C1 segment of cervical spinal cord (tissue), 14 donors: Measurements from ENCODE around the gene WWOX.

Experiments used
- DNase-seq, 14 donors: peaks; one replicate each; lab custom pipeline; 2025; lab: John Stamatoyannopoulos, UW

WWOX gene

DNA sequence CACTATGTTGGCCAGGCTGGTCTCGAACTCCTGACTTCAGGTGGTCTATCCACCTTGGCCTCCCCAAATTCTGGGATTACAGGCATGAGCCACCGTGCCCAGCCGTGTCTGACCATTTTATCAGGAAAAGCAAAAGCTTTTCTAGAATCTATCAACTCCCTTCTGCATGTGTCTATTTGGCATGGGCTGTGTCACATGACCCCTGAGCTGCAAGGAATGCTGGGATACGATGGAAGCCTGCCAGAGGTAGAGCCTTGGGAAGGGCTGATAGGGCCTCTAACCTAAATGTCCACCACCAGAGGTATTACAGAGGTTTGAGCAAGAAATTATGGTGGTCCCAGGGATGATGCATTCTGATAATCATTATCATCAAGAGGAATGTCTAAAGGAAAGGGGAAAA is 616.2 kb downstream of the WWOX start:
- no peak for DNase-seq

DNA sequence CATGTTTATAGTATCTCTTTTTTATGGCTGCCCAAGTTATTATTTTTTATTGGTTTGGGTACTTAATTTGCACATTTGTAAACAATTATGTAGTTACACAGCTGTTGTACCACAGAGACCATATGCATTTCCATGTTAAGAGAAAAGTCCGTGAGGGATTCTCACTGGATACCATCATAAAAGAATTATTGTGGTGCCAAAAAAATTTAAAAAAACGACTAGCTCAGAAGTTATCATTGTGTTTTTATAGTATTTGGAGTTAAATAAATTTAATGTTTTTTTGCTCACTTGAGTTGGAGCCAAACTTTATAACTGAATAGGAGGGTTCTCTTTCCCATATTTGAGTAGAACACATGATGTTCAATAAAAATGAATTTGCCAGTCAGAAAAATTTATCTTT is 618.7 kb downstream of the WWOX start:
- no peak for DNase-seq

DNA sequence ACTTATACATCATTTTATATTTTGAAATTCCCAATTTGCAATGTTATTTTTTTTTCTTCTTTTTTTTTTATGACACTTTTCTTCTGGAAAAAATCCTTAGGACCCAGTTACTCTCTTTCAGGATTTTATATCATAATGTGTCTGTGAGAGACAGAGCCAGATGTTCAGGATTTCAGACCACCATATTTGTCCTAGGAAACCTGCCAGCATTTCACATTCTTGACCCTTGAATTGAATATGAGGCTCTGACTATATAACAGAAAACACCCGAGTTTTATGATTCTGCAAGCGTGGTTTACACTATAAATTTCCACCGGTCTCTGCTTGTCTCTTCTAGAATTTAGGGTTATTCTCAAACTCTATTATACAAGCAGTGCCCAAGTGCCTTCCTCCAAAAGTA is 621.0 kb downstream of the WWOX start:
- DNase-seq: no peak

DNA sequence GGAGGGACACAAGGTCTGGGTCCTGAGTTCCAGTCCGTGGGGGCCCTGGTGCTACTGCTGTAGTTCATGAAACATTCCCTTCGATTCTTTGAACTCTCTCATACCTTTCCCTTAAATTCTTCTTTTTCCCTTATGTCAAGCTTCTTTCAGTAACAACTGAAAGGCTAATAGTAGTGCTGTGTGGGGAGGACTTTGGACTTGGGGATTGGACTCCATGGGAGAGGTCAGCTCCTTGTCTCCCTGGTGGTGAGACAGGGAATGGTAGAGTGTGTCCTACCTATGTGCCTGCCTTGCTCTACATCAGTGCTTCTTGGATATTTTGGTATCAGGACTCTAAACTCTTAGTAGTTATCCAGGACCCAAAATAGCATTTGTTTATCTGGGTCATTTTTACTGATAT is 628.1 kb downstream of the WWOX start:
- DNase-seq: no peak

DNA sequence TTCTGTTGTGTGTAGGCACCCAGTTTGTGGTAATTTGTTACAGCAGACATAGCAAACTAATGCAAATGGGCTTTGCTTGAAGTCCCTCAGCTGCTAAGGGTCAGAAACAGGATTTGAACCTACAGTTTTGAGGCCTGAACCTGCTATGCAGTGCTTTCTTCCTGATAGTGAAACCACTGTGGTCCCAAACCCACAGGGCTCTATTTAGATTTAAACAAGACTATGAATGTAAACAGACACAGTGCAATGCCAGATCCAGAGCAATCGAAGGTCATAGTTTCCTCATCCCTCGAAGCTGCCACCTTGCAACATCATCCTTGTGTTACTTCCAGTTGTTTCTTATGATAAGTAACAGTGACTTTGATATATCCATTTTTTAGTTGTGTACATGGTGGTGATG is 630.2 kb downstream of the WWOX start:
- no peak for DNase-seq

DNA sequence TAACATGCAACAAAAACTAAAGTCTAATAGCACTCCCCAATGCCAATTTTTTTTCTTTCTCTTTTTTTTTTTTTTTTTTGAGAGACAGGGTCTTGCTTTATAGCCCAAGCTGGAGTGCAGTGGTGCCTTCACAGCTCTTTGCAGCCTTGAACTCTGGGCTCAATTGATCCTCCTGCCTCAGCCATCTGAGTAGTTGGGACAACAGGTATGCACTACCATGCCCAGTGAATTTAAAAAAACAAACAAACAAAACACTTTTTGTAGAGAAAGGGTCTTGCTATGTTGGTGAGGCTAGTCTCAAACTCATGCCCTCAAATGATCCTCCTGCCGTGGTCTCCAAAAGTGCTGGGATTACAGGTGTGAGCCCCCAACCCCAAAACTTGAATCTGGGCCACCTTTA is 632.3 kb downstream of the WWOX start:
- DNase-seq: no peak

DNA sequence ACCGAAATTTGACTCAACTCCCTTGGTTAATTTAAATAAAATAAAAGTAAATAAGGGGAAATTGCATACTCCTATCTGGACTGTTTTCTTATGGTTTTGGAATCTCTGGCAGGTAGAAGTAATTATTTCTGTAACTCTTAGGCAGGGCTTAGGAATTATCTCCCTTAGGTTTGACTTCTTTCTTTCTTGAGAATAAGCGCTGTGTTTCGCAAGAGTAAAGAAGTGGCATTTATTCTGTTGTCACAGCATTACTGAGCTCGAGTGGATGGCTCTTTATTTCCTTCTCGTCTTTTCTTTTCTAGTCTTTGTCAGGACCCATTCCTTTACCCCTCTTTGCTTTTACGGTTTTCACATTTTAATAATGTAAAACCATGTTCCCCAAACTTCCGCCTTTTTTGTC is 633.2 kb downstream of the WWOX start:
- no peak for DNase-seq

DNA sequence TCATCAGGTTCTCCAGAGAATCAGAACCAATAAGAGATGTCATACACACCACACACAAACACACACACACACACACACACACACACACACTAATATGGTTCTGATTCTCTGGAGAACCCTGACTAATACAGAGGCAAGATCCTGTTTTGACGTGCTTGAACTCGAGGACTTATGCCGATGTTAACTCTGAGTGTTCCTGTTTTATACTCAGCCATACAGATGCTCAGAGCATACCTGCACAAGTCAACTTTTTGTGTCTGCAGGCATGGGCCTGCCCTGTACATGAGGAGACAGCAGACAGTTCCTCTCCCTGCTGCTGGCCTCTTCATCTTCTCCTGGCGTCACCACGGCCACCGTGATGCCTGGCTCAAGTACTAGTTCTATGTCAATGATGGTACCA is 635.9 kb downstream of the WWOX start:
- no peak for DNase-seq

DNA sequence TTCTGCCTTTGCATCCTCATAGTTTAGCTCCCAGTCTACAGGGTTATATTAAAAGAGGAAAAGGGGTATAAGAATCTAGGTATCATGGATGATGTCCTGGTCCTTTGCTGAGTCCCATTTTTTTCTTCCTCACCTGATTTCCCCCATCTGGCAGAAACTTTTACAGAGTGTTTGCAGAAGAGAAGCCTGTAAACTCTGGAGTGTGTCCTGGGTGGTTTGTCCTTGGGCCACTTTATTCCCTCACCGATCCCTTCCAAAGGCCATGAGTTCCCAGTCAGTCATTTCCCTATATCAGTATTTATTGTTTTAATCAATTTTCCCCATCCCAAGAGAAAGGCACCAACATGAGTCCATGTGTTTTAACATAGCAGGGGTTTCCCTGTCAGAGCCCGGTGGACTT is 638.2 kb downstream of the WWOX start:
- no peak for DNase-seq

DNA sequence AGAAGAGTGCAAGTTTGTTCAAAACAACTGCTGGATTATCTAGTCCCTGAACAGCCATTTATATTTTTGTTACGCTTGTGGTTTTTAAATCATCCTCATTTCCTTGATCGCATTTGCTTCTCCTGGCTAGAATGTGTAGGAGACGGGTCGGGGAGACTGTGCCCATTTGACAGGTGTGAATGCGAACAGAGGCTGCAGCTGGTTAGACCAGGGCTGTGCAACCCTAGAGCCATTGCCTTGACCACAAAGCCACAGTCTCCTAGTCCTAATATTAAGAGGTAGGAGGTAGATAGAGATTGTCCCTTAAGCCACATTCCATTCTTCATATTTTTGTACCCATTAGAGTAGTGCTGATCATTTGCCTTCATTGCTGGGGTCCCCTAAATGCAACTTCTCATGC is 639.1 kb downstream of the WWOX start:
- no peak for DNase-seq

DNA sequence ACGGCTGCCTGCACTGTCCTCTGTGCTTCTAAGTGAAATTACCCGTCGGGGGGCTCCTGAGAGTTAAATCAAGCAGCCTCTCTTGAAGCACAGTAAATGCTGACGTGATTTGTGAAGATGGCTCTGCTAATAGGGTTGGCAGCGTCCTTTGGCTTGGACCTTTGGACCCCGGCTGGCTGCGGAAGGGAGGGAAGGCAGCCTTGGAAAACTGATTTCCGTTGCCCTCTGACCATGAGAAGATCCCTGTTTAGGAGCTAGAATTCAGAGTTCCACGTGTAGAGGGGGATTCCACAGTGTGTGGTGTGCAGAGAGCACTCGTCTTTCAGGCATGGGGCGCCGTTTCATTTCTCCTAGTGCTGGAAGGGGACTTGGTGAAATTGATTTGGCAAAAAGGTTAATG is 640.8 kb downstream of the WWOX start:
- no peak for DNase-seq

DNA sequence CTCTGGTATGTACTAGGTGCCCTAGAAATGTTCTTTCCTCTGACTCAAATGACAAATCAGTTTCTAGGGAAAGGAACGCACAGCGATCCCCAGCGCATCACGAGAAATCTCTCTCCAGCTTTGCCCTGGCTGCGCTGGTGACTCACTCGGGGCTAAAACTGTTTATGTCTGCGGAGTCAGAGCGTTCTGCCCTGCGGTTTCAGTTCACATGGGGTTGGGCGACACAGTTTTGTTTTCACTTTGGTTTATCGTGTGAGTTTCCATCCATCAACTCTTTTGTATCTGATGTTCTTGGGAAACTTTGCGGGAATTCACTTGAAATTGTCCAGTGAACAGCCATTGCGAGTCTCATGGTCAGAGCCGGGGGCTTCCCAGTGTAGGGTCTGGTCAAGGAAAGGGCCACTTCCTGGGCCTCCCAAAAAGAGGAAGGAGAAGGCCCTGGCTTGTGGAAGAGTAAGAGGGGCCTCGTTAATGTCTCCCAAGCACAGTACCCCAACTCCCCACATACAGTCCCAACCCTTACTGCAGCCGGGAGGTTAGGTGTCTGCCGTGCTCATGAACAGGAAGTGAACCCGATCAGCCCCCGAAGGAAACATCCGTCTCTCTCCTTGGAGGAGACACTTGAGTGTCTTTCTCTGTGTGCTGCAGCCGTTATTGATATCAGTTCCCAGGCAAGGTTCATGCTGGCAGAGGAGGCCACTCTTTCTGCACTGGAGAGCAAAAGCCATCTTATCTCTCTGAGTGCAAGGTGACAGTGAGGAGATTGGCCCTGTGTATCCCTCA is 643.2 kb downstream of the WWOX start:
- peak in 8 of 14 donors; percentile 5 to 28 (median 16) for DNase-seq

DNA sequence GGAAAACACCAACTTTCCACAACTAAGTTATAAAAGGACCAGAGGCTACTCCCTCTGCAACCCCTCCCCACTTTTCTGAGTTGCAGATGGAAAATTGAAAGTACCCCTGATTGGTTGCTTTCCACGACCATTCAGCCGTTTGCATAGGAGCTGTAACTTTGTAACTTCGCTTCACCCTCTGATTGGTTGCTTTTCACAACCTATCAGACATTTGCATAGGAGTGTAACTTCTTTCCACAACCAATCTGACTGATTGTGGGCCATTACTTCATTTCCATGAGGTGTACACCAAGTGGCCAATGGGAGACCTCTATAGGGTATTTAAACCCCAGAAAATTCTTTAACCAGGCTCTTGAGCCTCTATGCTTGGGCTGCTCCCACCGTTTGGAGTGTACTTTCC is 644.1 kb downstream of the WWOX start:
- DNase-seq: no peak

DNA sequence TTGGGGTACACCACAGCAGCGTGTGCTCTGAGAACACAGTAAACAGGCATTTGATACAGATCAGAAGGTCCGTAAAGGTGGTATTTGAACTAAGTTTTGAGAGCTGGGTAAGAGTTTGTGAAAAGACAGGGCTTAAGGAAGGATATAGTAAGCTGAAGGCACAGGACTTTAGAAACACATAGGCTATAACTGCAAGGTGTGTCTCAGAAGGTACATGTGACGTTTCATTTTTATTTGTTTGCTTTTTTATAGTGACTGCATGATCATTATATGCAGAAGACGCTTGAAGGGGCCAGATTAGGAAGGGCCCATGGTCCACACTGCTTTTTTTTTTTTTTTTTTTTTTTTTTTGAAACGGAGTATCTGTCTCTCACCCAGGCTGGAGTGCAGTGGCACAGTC is 644.6 kb downstream of the WWOX start:
- no peak for DNase-seq

DNA sequence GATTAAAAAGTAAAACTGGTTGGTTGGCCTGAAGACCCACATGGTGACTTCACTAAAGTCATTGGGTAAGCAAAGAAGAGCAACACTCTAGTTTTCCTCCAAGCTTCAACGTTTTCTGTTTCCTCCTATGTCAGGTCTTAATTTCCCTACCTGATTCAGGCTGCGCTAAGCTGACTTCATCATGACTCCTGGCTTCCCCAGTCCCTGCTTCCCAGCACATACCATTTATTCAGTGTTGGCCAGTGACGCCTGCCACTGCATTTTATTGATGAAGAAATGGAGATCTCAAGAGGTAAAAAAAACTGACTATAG is 645.3 kb downstream of the WWOX start:
- no peak for DNase-seq

DNA sequence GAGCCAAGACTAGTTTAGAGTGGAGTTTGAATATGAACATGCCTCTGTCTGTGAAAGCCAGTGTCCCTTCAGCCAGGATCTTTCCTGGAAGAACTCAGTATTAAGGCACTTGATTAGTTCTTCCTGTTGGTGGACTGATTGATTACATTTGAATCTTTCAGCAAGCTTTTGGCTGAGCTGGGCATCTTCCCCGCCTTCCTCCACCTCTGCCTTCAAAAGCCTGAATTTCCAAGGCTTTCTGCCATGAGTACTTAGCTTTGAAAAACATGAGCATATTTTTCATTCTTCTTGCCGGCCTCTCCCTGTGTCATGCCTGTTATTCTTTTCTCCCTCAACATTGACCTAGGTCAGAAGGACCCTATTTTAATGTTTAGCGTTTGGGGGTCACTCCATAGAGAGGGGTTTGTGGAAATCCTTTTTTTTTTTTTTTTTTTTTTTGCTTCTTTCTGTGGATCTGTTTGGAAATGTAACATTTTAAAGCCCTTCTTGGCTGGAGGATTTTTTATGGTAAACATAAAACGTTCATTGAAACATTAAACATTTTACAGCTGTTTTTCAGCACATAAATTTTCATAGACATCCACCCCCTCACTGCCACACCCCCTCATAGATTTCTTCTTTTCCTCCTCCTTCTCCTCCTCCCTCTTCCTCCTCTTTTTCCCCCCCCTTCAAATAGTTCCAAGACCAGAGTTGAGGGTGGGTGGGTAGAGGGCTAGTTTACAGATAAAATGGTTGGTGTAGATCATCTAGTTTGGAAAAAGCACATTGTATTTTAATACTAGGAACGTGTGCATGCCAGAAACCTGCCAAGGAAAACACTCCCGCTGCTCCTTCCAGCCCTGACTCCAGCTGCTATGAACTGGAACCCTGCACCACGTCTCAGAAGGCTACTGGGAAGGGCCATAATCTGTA is 645.9 kb downstream of the WWOX start:
- DNase-seq: peak in 1 of 14 donors; percentile 11

DNA sequence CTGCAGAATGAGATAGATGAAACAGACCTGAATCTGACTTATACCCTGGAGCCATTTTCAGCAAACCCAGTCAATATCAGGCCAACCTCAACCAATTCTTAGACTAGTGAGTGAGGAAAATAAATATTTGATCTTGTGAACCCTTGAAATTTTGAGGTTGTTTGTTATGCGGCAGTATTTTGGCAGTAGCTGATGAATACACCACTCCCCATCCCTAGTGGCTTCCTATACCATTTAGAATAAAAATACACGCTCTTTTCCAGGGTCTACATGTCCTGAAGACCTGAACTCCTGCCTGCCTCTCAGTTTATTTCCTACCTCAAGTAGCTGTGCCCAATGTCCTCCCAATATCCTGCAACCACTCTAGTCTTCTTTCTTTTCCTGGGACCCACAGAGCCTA is 647.3 kb downstream of the WWOX start:
- no peak for DNase-seq

DNA sequence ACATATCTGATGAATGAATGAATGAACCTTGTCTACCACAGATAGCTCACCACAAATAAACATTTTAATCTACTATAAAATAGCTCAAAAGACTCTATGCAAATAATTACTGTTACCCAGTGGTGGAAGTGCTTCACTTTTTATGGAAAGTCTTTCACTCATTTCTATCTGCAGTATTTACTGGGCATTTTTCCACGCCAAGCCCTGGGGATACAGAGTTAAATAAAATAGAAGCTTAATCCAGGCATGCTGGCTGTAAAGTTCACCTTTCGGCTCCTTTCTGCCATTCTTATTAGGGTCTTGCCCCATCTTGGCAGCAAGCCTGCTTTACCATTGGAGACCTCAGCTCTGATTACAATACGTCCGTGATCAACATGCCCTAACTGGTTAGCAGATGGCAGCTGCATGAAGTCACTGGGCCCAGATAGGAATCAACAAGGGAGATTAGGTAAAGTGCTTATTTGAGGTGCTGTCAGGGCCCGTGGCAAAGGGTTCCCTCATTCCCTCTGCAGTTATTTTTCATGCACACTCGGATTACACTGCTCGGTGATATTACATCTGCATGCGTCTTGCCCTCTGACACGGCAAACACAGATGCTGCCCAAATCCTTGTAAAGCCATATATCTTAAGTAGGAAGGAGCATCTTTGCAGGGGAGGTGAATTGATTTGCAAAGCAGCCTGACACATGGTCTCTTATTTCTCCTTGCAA is 648.9 kb downstream of the WWOX start:
- DNase-seq: no peak

DNA sequence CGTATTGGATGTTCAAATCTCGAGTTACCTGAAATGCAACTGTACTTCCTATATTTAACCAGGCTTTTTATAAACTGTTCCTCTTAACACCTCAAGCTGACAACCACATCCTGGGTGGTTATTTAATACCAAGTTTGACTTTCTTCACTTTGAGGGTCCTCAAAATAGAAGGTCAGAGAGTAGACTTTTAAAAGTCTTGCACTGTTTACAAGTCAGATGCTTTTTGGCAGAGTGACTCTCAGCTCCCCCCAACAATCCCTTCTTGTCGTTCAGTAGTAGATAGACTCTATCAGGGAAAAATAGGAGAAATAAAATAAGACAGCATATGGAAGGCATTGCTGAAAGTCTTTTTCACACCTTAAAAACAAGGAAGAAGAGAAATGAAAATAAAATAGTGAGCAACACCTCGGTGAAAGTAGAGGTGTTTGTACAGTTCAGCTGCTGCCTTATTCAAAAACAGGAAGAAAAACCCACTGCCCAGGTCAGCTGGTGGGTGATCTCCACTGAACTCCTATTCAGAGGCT is 650.4 kb downstream of the WWOX start:
- DNase-seq: no peak

DNA sequence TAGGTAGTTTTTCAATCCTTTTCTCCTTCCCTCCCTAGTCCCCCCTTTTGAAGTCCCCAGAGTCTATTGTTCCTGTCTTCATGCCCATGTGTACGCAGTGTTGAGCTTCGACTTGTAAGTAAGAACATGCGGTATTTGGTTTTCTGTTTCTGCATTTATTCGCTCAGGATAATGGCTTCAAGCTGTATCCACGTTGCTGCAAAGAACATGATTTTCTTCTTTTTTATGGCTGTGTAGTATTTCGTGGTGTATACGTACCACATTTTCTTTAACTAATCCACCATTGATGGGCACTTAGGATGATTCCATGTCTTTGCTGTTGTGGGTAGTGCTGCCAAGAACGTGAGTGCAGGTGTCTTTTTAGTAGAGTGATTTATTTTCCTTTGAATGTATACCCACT is 651.2 kb downstream of the WWOX start:
- no peak for DNase-seq

DNA sequence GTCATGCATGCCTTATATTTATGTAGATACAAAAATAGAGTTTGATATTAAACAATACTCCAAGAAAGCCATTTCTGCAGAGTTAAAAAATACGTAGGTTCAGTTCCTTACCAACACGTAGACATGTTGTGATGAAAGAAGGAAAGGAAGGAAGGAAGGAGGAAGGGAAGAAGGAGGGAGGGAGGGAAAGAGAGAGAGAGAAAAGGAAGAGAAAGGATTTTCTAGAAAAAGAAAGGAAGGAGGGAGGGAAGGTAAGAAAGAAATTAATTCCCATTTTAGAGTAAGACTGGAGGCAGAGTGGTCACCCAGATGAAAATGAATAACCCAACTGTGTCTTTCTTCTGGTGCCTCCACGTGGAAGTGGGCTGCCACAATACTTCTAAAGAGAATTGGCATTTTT is 652.1 kb downstream of the WWOX start:
- DNase-seq: no peak

DNA sequence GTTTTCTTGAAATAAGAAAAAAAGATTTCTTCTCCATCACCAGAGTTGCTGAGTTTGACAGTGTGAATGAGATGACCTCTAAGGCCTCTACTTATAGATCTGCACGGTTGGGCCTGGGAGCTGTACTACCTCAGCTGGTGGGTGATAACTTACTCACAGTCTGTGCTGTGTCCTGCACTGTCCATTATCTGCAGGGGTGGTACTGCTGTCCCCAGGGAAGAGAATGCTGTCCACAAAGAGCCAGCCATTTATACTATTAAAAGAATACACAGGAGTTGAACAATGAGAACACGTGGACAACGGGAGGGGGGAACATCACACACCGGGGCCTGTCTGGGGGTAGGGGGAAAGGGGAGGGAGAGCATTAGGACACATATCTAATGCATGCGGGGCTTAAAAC is 655.3 kb downstream of the WWOX start:
- no peak for DNase-seq
